Measurements from ENCODE around the gene GULP1. TPM values are rescaled to one million over a fixed set of nuclear protein-coding genes. Genes with fewer than 3 reads are reported as not detected.

The GULP1 gene
- total and polyA plus RNA-seq, 2 of the 13 experiments (the other 11 are each of a cell fraction or from before 2014, with no cell fraction given): 0.15 TPM; not detected in 1

DNA sequence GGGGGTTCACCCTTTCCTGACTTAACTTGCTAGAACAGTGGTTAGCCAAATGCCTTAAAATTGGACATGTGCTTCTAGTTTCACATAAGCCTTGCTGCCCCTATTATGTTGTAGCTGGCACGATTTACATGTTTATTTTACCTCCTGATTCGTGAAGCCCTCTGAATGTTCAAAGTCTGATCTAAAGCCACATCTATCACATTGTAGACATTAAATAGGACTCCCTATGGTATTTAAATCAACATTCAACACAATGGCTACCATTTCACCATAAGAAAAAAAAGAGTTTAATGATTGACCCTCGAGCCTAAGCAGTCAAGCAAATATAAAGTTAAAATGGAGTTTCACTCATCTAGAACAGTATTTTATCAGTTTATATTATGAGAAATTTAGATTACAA lies 151.5 kb downstream of the GULP1 start:
- DNase-seq (ENCODE audit: low spot score) (no peak), FAIRE-seq (no peak), ATAC-seq (no peak)
- no peaks in the 10 kb centered on the region for H3K36me3 ChIP-seq (replicated peaks in 1 of 2; ENCODE audit: control insufficient read depth in 1 of 2, insufficient read depth in 2 of 2, low read length in 2 of 2)
- POLR2A ChIA-PET: no interaction called here
- no peaks in the 10 kb centered on the region for H3K4me1 ChIP-seq (ENCODE audit: insufficient read depth, low read length)
- in situ Hi-C loops (cut with HindIII; ENCODE audit: extremely low pct_ligation_motif_present, low pct_unique_long_range_greater_than_20kb): no loop called here
- no peak overlapping the region for H3K27ac ChIP-seq (ENCODE audit: extremely low read length, insufficient read depth, low read length)
- no peak overlapping the region for H2AFZ ChIP-seq (ENCODE audit: low read length)
- no TSS peak for BruUV-seq (replicated peaks)
- H3K27me3 ChIP-seq (ENCODE audit: control insufficient read depth in 1 of 2, insufficient read depth in 2 of 2, low read length in 2 of 2): no peaks in the 10 kb centered on the region
- H3K9me3 ChIP-seq (ENCODE audit: low read length): no peaks in the 10 kb centered on the region
- no peak overlapping the region for H3K4me3 ChIP-seq (replicated peaks in 1 of 3; ENCODE audit: insufficient read depth in 1 of 3, low read depth in 2 of 3, low read length in 3 of 3)
- H3K4me2 ChIP-seq (ENCODE audit: low read depth, low read length): no peak overlapping the region
- no peaks in the 10 kb centered on the region for H4K20me1 ChIP-seq (ENCODE audit: insufficient read depth, low read length)
- no peaks in the 10 kb centered on the region for H3K79me2 ChIP-seq (ENCODE audit: insufficient read depth, low read length)
- intact Hi-C loops (cut with micrococcal nuclease; ENCODE audit: unreplicated experiment): no loop called here
- H3K9ac ChIP-seq (ENCODE audit: insufficient read depth, low read depth, low read length): no peak overlapping the region
- CTCF ChIA-PET (ENCODE audit: low intra/inter-chr PET ratio, low total read pairs): no interaction called here
- 0% methylated on average over 3 of the region's 3 CpGs for WGBS (ENCODE audit: low lambda C conversion rate)
- TF ChIP-seq ATF5 (CRISPR knock-in tag; IDR thresholded peaks at IDR 0.05; ENCODE audit: low read depth): no peak

- H3K9ac ChIP-seq (ENCODE audit: insufficient read depth, low read depth, low read length): no peak overlapping the region
- no peaks in the 10 kb centered on the region for H3K9me3 ChIP-seq (ENCODE audit: low read length)
- BruUV-seq (replicated peaks): no TSS peak
- no peaks in the 10 kb centered on the region for H4K20me1 ChIP-seq (ENCODE audit: insufficient read depth, low read length)
- FAIRE-seq: no peak
- H3K4me1 ChIP-seq (ENCODE audit: insufficient read depth, low read length): no peaks in the 10 kb centered on the region
- H3K36me3 ChIP-seq (replicated peaks in 1 of 2; ENCODE audit: control insufficient read depth in 1 of 2, insufficient read depth in 2 of 2, low read length in 2 of 2): no peaks in the 10 kb centered on the region
- 2% methylated on average over 3 of the region's 3 CpGs for WGBS (ENCODE audit: low lambda C conversion rate)
- TF ChIP-seq, protein P1, sequence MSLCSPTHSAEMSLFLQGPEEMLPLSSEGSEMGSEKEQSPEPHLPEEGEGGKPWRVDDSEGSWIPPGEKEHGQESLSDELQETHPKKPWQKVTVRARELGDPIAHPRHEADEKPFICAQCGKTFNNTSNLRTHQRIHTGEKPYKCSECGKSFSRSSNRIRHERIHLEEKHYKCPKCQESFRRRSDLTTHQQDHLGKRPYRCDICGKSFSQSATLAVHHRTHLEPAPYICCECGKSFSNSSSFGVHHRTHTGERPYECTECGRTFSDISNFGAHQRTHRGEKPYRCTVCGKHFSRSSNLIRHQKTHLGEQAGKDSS (CRISPR knock-in tag; IDR thresholded peaks at IDR 0.05; ENCODE audit: borderline replicate concordance, low read depth): no peak
- TF ChIP-seq ZFP82 (CRISPR knock-in tag; IDR thresholded peaks at IDR 0.05; ENCODE audit: borderline replicate concordance): no peak
- TF ChIP-seq, protein P2, sequence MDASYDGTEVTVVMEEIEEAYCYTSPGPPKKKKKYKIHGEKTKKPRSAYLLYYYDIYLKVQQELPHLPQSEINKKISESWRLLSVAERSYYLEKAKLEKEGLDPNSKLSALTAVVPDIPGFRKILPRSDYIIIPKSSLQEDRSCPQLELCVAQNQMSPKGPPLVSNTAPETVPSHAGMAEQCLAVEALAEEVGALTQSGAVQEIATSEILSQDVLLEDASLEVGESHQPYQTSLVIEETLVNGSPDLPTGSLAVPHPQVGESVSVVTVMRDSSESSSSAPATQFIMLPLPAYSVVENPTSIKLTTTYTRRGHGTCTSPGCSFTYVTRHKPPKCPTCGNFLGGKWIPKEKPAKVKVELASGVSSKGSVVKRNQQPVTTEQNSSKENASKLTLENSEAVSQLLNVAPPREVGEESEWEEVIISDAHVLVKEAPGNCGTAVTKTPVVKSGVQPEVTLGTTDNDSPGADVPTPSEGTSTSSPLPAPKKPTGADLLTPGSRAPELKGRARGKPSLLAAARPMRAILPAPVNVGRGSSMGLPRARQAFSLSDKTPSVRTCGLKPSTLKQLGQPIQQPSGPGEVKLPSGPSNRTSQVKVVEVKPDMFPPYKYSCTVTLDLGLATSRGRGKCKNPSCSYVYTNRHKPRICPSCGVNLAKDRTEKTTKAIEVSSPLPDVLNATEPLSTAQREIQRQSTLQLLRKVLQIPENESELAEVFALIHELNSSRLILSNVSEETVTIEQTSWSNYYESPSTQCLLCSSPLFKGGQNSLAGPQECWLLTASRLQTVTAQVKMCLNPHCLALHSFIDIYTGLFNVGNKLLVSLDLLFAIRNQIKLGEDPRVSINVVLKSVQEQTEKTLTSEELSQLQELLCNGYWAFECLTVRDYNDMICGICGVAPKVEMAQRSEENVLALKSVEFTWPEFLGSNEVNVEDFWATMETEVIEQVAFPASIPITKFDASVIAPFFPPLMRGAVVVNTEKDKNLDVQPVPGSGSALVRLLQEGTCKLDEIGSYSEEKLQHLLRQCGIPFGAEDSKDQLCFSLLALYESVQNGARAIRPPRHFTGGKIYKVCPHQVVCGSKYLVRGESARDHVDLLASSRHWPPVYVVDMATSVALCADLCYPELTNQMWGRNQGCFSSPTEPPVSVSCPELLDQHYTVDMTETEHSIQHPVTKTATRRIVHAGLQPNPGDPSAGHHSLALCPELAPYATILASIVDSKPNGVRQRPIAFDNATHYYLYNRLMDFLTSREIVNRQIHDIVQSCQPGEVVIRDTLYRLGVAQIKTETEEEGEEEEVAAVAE (CRISPR knock-in tag; IDR thresholded peaks at IDR 0.05; ENCODE audit: borderline replicate concordance): no peak
- no peak for DNase-seq (ENCODE audit: low spot score)
- intact Hi-C loops (cut with micrococcal nuclease; ENCODE audit: unreplicated experiment) (no loop called here), in situ Hi-C loops (cut with HindIII; ENCODE audit: extremely low pct_ligation_motif_present, low pct_unique_long_range_greater_than_20kb) (no loop called here)
- H3K4me3 ChIP-seq (replicated peaks in 1 of 3; ENCODE audit: insufficient read depth in 1 of 3, low read depth in 2 of 3, low read length in 3 of 3): no peak overlapping the region
- H3K27me3 ChIP-seq (ENCODE audit: control insufficient read depth in 1 of 2, insufficient read depth in 2 of 2, low read length in 2 of 2): no peaks in the 10 kb centered on the region; a peak in 1 of 5 replicates
- no peaks in the 10 kb centered on the region for H3K79me2 ChIP-seq (ENCODE audit: insufficient read depth, low read length)
- ChIA-PET POLR2A (no interaction called here), CTCF (ENCODE audit: low intra/inter-chr PET ratio, low total read pairs) (interaction anchor here (0.7 kb wide), 1 partner anchor 885 kb away, joined by 3 read pairs; no protein-coding TSS in a partner anchor)
- H3K27ac ChIP-seq (ENCODE audit: extremely low read length, insufficient read depth, low read length): no peak overlapping the region
- no peak overlapping the region for H3K4me2 ChIP-seq (ENCODE audit: low read depth, low read length)
- H2AFZ ChIP-seq (ENCODE audit: low read length): no peak overlapping the region
- ATAC-seq: no peak
Observed at GRCh38 chr2:188444106-188444835, 152.6 kb downstream of the GULP1 start.

Data from HepG2 (cell line).